ENCODE data around the gene DKK1.

The DKK1 gene

DNA sequence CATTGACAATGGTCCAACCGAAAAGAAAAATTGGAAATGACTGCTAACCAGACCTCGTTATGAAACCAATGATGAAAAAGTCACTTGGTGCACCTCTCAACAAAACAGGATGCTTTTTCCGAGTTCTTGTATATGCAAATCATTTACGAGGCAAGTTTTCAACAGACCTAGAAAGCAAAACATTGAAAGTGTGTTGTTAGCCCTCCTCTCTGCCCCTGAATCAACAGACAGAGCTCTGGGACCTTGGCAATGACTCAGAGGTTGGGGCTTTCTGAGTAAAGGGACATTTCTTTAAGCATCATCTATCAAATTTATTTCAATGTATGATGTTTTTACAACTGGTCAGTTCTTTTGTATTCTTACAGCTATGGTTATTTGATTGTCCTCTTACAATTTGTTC, 16.3 kb upstream of the DKK1 start:
- in situ Hi-C loops (cut with MboI; ENCODE audit: low sequenced_read_pairs, unreplicated experiment) = no loop called here
- TF ChIP-seq, protein P1, sequence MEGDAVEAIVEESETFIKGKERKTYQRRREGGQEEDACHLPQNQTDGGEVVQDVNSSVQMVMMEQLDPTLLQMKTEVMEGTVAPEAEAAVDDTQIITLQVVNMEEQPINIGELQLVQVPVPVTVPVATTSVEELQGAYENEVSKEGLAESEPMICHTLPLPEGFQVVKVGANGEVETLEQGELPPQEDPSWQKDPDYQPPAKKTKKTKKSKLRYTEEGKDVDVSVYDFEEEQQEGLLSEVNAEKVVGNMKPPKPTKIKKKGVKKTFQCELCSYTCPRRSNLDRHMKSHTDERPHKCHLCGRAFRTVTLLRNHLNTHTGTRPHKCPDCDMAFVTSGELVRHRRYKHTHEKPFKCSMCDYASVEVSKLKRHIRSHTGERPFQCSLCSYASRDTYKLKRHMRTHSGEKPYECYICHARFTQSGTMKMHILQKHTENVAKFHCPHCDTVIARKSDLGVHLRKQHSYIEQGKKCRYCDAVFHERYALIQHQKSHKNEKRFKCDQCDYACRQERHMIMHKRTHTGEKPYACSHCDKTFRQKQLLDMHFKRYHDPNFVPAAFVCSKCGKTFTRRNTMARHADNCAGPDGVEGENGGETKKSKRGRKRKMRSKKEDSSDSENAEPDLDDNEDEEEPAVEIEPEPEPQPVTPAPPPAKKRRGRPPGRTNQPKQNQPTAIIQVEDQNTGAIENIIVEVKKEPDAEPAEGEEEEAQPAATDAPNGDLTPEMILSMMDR (IDR thresholded peaks at IDR 0.05; ENCODE audit: borderline replicate concordance, control extremely low read depth, extremely low read depth, insufficient read depth, missing control alignments) = no peak
- no peak for DNase-seq (ENCODE audit: low spot score)

DNA sequence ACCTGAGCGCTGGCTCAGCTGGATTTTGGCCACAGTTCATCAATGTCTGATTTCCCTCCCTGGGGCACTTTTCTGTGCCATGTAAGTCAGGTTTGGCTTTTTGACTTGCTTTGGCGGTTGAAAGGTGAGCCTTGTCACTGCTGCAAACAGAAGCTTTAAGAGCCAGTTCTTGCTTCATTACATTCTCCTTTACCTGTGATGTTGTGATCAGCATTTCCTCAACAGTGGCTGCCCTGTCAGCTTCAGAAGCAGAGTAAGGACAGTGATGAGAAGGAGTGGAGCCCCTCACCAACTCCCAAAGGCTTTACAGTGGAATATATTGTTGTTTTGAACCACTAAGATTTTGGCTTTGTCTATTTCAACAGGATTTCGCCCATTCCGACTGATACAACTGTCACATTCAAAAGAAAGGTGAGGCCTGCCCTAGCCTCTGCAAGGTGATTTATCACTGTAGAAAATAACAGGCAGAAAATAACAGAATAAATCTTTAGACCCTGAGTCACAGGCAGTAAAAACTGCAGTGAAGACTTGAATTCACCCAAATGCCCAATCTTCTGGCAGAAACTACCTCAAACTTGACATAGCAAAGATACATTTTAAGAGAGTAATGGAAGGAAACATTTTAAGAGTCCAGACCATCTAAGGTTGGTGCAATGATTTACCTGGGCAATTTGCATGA, 13.3 kb upstream of the DKK1 start:
- TF ChIP-seq, protein P1 (IDR thresholded peaks at IDR 0.05; ENCODE audit: borderline replicate concordance, control extremely low read depth, extremely low read depth, insufficient read depth, missing control alignments) = no peak
- in situ Hi-C loops (cut with MboI; ENCODE audit: low sequenced_read_pairs, unreplicated experiment) = no loop called here
- no peak for DNase-seq (ENCODE audit: low spot score)

DNA sequence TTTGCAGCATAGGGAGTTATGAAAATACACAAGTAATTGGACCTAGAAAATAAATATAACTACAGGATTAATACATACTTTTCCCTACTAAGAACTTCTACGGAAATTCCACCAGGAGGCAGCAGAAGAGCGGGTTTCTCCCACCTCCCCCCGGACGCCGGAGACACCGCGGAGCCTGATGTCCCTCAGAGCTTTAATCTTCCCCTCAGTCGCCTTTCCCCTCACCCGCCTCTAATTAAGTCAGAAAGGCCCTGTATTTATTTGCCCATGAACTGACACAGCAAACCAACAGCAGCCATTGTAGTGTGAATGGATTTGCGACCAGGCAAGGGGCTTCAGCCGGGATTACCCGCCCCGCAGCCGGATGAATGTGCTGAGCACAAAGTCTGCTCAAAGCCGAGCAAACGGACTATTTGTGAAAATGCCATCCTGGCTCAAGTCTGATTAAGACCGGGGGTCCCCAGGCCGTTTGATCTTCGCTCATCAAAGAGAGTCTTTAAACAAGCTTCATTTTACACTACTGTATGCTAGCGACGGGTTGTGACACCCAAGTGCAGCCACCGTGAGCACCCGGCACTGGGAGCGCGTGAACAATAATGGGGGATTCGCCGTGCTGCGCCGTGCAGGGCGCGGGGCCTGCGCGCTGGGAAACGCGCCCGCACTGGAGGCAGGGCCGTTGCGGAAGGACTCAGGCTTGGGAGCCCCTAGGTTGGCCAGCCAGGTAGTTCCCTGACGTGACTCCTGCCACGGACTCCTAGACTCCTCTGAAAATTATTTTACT, 5.6 kb upstream of the DKK1 start:
- in situ Hi-C loops (cut with MboI; ENCODE audit: low sequenced_read_pairs, unreplicated experiment) = no loop called here
- TF ChIP-seq, protein P1 (IDR thresholded peaks at IDR 0.05; ENCODE audit: borderline replicate concordance, control extremely low read depth, extremely low read depth, insufficient read depth, missing control alignments) = peak; percentile 17
- peak; percentile 71 for DNase-seq (ENCODE audit: low spot score)

DNA sequence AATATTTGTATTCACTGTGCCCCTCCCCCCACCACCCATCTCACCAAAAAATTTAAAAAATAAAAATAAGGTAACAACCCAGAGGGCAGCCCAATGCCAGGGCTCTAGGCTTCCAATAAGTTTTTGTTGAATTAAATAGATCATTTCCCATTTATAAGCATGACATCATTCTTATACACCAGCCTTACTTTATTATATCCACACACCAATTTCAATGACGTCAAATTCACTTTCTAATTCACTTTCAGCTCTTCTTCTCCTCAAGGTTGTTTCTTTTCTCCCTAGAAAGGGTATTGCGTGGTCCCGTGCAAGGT, 1.2 kb upstream of the DKK1 start:
- DNase-seq (ENCODE audit: low spot score) = no peak
- in situ Hi-C loops (cut with MboI; ENCODE audit: low sequenced_read_pairs, unreplicated experiment) = loop anchor here (10.0 kb wide), 1 partner anchor 172 kb away; no protein-coding TSS in a partner anchor
- TF ChIP-seq, protein P1 (IDR thresholded peaks at IDR 0.05; ENCODE audit: borderline replicate concordance, control extremely low read depth, extremely low read depth, insufficient read depth, missing control alignments) = no peak

DNA sequence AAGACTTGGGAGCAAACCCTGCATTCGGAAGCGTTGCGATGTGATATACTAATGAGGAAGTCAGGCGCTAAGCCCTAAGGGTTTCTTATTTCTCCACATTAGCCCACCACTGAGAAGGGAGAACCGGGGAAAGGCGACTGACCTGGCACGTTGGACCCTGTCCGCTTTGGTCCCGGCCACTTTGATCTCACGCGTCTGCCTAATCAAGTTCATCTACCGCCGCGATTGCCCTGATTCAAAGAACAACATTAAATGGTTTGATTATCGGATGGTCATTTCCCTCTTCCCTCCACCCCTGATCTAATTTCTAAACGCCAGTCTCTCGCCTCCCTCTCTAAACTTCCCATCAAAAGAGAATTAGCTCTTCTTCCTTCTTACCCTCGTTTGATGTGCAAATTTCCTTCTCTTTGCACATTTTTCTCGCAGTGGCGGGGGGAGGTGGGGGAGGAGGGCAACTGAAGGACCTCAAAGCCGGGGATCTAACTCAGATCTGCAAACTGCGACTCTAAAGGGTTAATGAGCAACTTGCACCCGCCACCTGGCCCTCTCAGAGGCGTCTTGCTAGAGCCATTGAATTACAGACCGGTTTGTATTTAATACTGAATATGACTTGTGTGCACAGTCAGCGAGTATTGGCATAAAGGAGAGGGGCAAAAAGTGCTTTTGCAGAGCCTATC, 687 bp upstream of the DKK1 start:
- no peak for DNase-seq (ENCODE audit: low spot score)
- TF ChIP-seq, protein P1 (IDR thresholded peaks at IDR 0.05; ENCODE audit: borderline replicate concordance, control extremely low read depth, extremely low read depth, insufficient read depth, missing control alignments) = no peak
- in situ Hi-C loops (cut with MboI; ENCODE audit: low sequenced_read_pairs, unreplicated experiment) = loop anchor here (10.0 kb wide), 1 partner anchor 171 kb away; no protein-coding TSS in a partner anchor

DNA sequence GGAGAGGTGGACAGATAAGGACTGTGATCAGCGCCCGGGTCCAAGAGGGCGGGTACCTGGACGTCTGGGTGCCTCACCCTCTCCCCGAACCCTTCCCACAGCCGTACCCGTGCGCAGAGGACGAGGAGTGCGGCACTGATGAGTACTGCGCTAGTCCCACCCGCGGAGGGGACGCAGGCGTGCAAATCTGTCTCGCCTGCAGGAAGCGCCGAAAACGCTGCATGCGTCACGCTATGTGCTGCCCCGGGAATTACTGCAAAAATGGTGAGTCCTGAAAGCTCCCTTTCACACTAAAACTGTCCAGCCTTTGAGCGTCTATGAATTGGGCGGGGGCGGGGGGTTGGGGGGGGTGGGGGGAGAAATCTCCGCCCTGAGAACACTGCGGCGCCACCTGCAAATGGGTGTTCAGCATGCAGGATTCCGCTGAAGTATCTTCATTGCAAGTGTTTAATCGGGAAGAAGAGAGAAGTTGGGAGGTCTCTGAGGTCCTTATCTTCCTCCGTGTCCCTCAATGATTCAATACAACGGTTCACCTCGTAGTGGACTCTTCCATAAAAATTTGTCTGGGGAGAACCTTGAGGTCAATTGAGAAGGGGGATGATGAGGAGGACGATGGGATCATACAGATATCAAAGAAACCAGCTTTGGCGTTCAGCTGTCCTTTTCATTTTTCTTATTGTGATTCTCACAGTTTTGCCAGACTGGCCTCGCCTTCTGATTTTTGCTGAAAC, 906 bp downstream of the DKK1 start:
- in situ Hi-C loops (cut with MboI; ENCODE audit: low sequenced_read_pairs, unreplicated experiment) = loop anchor here (10.0 kb wide), 1 partner anchor 170 kb away; no protein-coding TSS in a partner anchor
- TF ChIP-seq, protein P1 (IDR thresholded peaks at IDR 0.05; ENCODE audit: borderline replicate concordance, control extremely low read depth, extremely low read depth, insufficient read depth, missing control alignments) = no peak
- no peak for DNase-seq (ENCODE audit: low spot score)

All from GM13976 (cell line).